Karpas-422 (cell line): ENCODE measurements around the gene FN1. TPM values are rescaled to one million over a fixed set of nuclear protein-coding genes. Genes with fewer than 3 reads are reported as not detected.
A peak's percentile ranks its signal among the peaks of the same experiment; 100 is the strongest.

Experiments
- DNase-seq: peaks from one replicate; pipeline ENCODE4 v3.0.0-alpha.2; 2015
- H2AFZ ChIP-seq: fragments of 200-600 bp; sonication (generic); 2 replicates; pipeline ENCODE4 v1.6.1; 2014; ENCODE audit warnings: antibody characterized with exemption, low read length, mixed read lengths
- H3K27ac ChIP-seq: fragments of 200-600 bp; sonication (generic); 2 replicates; pipeline ENCODE4 v1.5.1; 2014; ENCODE audit warnings: mild to moderate bottlenecking, low read length, moderate library complexity
- H3K27me3 ChIP-seq: fragments of 200-600 bp; sonication (generic); 2 replicates; pipeline ENCODE4 v1.6.1; 2014; ENCODE audit warnings: low read length, mixed read lengths
- H3K36me3 ChIP-seq: fragments of 200-600 bp; sonication (generic); 2 replicates; pipeline ENCODE4 v1.6.1; 2014; ENCODE audit warnings: low read length, mixed read lengths; ENCODE audit not compliant: insufficient read depth
- H3K4me1 ChIP-seq: fragments of 200-600 bp; sonication (generic); 2 replicates; pipeline ENCODE4 v1.6.1; 2014; ENCODE audit warnings: mild to moderate bottlenecking, low read length, mixed read lengths
- H3K4me2 ChIP-seq: fragments of 200-600 bp; sonication (generic); 2 replicates; pipeline ENCODE4 v1.6.1; 2014; ENCODE audit warnings: low read length, low read depth, mild to moderate bottlenecking; ENCODE audit not compliant: poor library complexity, severe bottlenecking
- H3K4me3 ChIP-seq: fragments of 200-600 bp; sonication (generic); 2 replicates; pipeline ENCODE4 v1.5.1; 2014; ENCODE audit warnings: mild to moderate bottlenecking, antibody characterized with exemption, low read length, mixed read lengths
- H3K79me2 ChIP-seq: fragments of 200-600 bp; sonication (generic); 2 replicates; pipeline ENCODE4 v1.6.1; 2014; ENCODE audit warnings: mild to moderate bottlenecking, low read length, mixed read lengths
- H3K9ac ChIP-seq: fragments of 200-600 bp; sonication (generic); 2 replicates; pipeline ENCODE4 v1.6.0; 2014; ENCODE audit warnings: low read length
- H3K9me2 ChIP-seq: fragments of 200-600 bp; sonication (generic), shearing (Covaris generic); replicated peaks from 2 replicates; pipeline ENCODE4 v1.6.0; 2014; ENCODE audit warnings: mild to moderate bottlenecking, low read length, moderate library complexity; ENCODE audit not compliant: insufficient read depth
- H3K9me3 ChIP-seq: fragments of 300-700, 200-600 bp; sonication (generic); 2 replicates; pipeline ENCODE4 v1.6.1; 2014; ENCODE audit warnings: low read length, mixed read lengths
- H4K20me1 ChIP-seq: fragments of 200-600 bp; sonication (generic); 2 replicates; pipeline ENCODE4 v1.6.1; 2014; ENCODE audit warnings: mild to moderate bottlenecking, antibody characterized with exemption, low read length, low read depth; ENCODE audit not compliant: insufficient read depth
- total RNA-seq: library from RNA; depleted of rRNA; stranded (reverse); fragments of >200 nt; shearing (Covaris generic); gene quantifications from 2 replicates; pipeline ENCODE4 v1.2.3, GENCODE V29; 2014; ENCODE audit warnings: low replicate concordance

Gene FN1
- total RNA-seq, 1 experiment from 2014 or later: 0.67 TPM

DNA sequence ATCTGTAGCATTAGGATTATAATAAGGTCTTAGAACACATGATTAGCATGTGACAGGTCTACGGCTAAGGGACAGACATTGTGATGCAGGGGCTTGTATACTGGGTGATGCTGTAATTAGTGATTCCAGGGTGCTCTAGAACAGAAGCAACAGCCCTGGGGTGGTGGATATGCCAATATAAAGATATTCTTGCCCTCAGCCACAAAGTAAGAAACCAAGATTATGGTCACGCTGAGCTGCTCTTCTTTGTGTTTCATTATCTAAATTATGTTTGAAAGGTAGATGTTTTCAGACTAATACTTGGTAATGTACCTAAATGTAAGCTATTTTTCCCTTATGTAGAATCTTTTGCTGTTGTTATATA lies 45.3 kb downstream of the FN1 start:
- no peak overlapping the region for H2AFZ ChIP-seq
- no peak overlapping the region for H3K9ac ChIP-seq
- no peaks in the 10 kb centered on the region for H3K9me3 ChIP-seq
- H3K4me2 ChIP-seq: no peak overlapping the region
- H3K79me2 ChIP-seq: no peaks in the 10 kb centered on the region
- no peaks in the 10 kb centered on the region for H3K36me3 ChIP-seq
- H4K20me1 ChIP-seq: no peaks in the 10 kb centered on the region
- no peaks in the 10 kb centered on the region for H3K9me2 ChIP-seq
- no peaks in the 10 kb centered on the region for H3K27me3 ChIP-seq
- H3K4me1 ChIP-seq: peaks cover 5% of the 10 kb centered on the region
- DNase-seq: no peak
- H3K4me3 ChIP-seq: no peak overlapping the region
- H3K27ac ChIP-seq: no peak overlapping the region

DNA sequence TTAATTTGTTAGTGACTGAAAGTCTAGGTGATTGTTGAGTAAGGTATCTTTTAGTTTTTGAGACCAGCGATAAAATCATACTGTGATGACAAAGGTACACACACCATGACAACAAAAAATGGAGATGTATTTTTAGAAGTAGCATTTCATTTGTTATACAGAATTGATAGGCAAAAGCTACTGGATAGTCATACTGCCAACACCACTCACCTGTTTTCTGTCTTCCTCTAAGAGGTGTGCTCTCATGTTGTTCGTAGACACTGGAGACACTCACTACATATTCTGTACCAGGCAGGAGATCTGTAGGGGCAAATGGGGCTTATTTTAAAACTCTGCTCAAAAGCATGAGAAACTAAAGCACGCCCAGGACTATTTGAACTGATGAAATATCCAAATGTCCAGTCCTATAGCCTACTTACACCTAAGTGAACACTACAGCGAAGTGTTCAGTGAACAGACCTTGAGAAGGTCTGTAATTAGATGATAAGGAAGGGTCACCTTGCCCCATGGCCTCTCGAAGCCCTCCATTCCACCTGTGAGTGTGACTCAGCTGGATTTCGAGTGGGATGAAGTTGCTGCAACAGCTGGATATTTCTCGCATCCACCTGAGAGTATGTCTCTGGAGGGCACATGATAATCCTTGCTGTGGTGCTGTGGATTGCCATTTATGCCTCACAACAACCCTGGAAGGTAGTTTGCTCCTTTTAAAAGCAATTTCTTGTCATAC lies 47.7 kb downstream of the FN1 start:
- Histone ChIP-seq H4K20me1 (no peaks in the 10 kb centered on the region), H3K9me2 (no peaks in the 10 kb centered on the region), H3K79me2 (no peaks in the 10 kb centered on the region), H3K27me3 (no peaks in the 10 kb centered on the region), H3K4me1 (peaks cover 5% of the 10 kb centered on the region), H2AFZ (no peak overlapping the region), H3K27ac (no peak overlapping the region), H3K36me3 (no peaks in the 10 kb centered on the region), H3K9ac (no peak overlapping the region), H3K4me2 (no peak overlapping the region), H3K9me3 (no peaks in the 10 kb centered on the region), H3K4me3 (no peak overlapping the region)
- peak; percentile 40 for DNase-seq

DNA sequence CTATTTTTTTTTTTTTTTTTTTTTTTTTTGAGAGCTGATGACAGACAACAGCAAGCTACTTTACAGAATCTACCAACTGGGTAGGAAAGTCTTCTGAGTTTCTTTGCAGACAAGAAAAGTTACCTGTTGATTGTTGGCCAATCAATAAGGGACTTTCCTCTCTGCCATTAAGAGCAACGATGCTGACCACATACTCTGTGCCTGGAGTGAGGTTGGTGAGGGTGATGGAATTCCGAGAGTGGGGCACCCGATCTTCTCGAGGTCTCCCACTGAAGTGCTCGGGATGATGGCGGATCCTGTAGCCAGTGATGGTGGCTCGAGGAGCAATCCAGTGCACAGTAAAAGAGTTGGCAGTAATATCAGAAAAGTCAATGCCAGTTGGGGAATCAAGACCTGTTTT lies 49.3 kb downstream of the FN1 start:
- Histone ChIP-seq H3K36me3 (no peaks in the 10 kb centered on the region), H3K4me2 (no peak overlapping the region), H3K79me2 (no peaks in the 10 kb centered on the region), H3K27ac (no peak overlapping the region), H2AFZ (no peak overlapping the region), H3K9ac (no peak overlapping the region), H3K9me2 (no peaks in the 10 kb centered on the region), H3K4me1 (peaks cover 5% of the 10 kb centered on the region), H3K9me3 (no peaks in the 10 kb centered on the region), H4K20me1 (no peaks in the 10 kb centered on the region), H3K4me3 (no peak overlapping the region), H3K27me3 (no peaks in the 10 kb centered on the region)
- no peak for DNase-seq

DNA sequence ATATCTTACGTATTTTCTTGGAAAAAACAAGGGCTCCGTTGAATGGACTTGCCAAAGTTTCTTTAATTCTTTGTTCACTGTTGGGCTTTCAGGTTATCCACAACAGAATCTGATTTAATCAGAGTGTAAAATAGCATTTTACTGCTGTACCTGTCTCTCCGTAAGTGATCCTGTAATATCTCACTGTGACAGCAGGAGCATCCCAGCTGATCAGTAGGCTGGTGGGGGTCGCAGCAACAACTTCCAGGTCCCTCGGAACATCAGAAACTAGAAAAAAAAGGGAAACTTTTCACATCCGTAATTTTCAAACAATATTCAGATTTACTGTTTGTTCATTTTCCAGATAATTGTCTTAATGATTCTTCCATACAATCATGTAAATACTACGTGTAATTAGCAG lies 51.2 kb downstream of the FN1 start:
- Histone ChIP-seq H3K9me3 (no peaks in the 10 kb centered on the region), H3K4me2 (no peak overlapping the region), H3K9me2 (no peaks in the 10 kb centered on the region), H3K27ac (no peak overlapping the region), H4K20me1 (no peaks in the 10 kb centered on the region), H2AFZ (no peak overlapping the region), H3K4me3 (no peak overlapping the region), H3K79me2 (no peaks in the 10 kb centered on the region), H3K27me3 (no peaks in the 10 kb centered on the region), H3K36me3 (no peaks in the 10 kb centered on the region), H3K4me1 (no peaks in the 10 kb centered on the region), H3K9ac (no peak overlapping the region)
- DNase-seq: peak; percentile 2

DNA sequence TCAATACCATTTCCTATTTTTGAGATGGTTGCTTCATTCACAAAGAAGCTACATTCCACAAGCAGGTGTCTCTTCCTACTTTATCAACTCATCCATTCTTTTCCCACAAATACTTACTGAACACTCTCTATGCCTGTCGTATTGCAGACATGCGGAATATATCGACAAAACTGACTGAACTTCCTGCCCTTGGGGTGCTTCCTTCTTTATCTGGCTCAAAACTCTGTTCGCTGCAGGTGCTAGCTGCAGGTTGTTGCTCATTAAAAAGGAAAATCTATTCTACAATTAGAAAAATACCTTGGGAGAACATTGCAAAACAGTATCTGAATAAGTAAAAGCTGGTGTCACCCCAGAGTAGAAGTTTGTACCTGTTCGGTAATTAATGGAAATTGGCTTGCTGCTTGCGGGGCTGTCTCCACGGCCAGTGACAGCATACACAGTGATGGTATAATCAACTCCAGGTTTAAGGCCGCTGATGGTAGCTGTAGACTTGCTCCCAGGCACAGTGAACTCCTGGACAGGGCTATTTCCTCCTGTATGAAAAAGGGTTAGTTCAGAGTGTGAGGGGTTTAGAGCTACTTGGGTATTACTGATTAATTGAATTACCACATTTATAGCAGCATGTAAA lies 52.1 kb downstream of the FN1 start:
- Histone ChIP-seq H3K9me3 (no peaks in the 10 kb centered on the region), H3K79me2 (no peaks in the 10 kb centered on the region), H3K4me1 (no peaks in the 10 kb centered on the region), H3K4me3 (no peak overlapping the region), H3K27me3 (no peaks in the 10 kb centered on the region), H3K9ac (no peak overlapping the region), H3K9me2 (no peaks in the 10 kb centered on the region), H4K20me1 (no peaks in the 10 kb centered on the region), H3K4me2 (no peak overlapping the region), H2AFZ (no peak overlapping the region), H3K27ac (no peak overlapping the region), H3K36me3 (no peaks in the 10 kb centered on the region)
- DNase-seq: no peak

DNA sequence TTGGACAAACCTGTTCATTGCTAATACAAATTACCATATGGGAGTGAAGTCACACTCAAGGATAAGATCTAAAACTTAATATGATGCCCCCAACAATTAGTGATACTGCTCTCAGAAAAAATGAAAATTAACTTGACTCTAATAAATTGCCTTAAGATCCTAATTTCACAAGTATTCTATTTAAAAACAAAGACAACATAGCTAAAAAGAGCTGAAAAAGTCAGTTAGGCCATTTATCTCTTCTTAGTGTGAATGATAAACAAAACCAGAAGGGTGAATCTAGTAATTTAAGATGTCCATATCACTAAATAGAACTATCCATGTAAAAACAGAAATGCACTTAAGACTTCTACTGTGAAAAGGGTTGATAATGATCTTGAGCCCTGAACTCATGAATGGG lies 53.4 kb downstream of the FN1 start:
- Histone ChIP-seq H3K4me3 (no peak overlapping the region), H3K4me1 (no peaks in the 10 kb centered on the region), H2AFZ (no peak overlapping the region), H3K27ac (no peak overlapping the region), H3K4me2 (no peak overlapping the region), H3K79me2 (no peaks in the 10 kb centered on the region), H3K27me3 (no peaks in the 10 kb centered on the region), H3K9me3 (no peaks in the 10 kb centered on the region), H3K9ac (no peak overlapping the region), H4K20me1 (no peaks in the 10 kb centered on the region), H3K9me2 (no peaks in the 10 kb centered on the region), H3K36me3 (no peaks in the 10 kb centered on the region)
- no peak for DNase-seq

DNA sequence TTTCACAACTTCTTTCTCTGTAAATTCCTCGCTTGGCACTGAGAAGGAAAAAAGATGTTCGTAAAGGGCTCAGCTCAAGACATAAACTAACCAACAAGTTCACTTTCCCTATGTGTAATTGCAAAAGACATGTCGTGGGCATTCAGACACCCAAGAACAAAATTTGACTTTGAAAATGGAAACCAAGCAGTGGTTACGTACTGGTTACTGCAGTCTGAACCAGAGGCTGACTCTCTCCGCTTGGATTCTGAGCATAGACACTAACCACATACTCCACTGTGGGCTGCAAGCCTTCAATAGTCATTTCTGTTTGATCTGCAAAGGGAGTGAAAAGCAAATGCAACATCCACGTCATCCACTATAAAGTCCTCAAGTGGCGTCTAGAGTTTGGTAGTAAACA lies 53.9 kb downstream of the FN1 start:
- DNase-seq: no peak
- no peaks in the 10 kb centered on the region for H3K79me2 ChIP-seq
- H3K9ac ChIP-seq: no peak overlapping the region
- H4K20me1 ChIP-seq: no peaks in the 10 kb centered on the region
- H3K4me2 ChIP-seq: no peak overlapping the region
- H2AFZ ChIP-seq: no peak overlapping the region
- no peak overlapping the region for H3K27ac ChIP-seq
- H3K27me3 ChIP-seq: no peaks in the 10 kb centered on the region
- no peaks in the 10 kb centered on the region for H3K9me3 ChIP-seq
- no peaks in the 10 kb centered on the region for H3K4me1 ChIP-seq
- no peaks in the 10 kb centered on the region for H3K36me3 ChIP-seq
- H3K9me2 ChIP-seq: no peaks in the 10 kb centered on the region
- no peak overlapping the region for H3K4me3 ChIP-seq

DNA sequence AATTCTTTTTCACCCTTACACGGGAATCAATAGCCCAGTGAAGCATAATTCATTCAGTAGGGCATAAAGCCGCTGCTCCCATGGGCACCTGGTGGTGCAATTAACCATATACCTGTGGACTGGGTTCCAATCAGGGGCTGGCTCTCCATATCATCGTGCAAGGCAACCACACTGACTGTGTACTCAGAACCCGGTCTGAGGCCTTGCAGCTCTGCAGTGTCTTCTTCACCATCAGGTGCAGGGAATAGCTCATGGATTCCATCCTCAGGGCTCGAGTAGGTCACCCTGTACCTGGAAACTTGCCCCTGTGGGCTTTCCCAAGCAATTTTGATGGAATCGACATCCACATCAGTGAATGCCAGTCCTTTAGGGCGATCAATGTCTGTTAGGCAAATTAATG lies 55.2 kb downstream of the FN1 start:
- Histone ChIP-seq H3K27me3 (no peaks in the 10 kb centered on the region), H3K36me3 (no peaks in the 10 kb centered on the region), H2AFZ (no peak overlapping the region), H3K79me2 (no peaks in the 10 kb centered on the region), H4K20me1 (no peaks in the 10 kb centered on the region), H3K9me2 (no peaks in the 10 kb centered on the region), H3K27ac (no peak overlapping the region), H3K9me3 (no peaks in the 10 kb centered on the region), H3K4me1 (no peaks in the 10 kb centered on the region), H3K9ac (no peak overlapping the region), H3K4me2 (no peak overlapping the region), H3K4me3 (no peak overlapping the region)
- DNase-seq: no peak
